Tibial artery (tissue), 4 donors: Measurements from ENCODE around the gene ADH4.
"Not testable (repeated sequence)": the region's sequence is repeated elsewhere in the genome, so short reads cannot be mapped to it uniquely, and the experiment has no call there.

Experiments
- DNase-seq, 2 donors: peaks; one replicate each; pipeline ENCODE4 v3.0.0-alpha.2; 2019
- H3K27ac ChIP-seq, 2 donors: fragments of 200-600 bp; sonication (generic) in 1 of 2; 1 replicate in 1 of 2; 2 replicates in 1 of 2; pipeline ENCODE4 v1.5.1; 2018 to 2019; ENCODE audit warnings: mild to moderate bottlenecking in 1 of 2
- H3K27me3 ChIP-seq, 2 donors: fragments of 200-600 bp; sonication (generic) in 1 of 2; one replicate each; pipeline versions ENCODE4 v1.5.1 to v1.6.0; 2016 to 2019
- H3K36me3 ChIP-seq, 3 donors: fragments of 200-600 bp; sonication (generic) in 2 of 3; one replicate each; pipeline ENCODE4 v1.5.1; 2016 to 2019; ENCODE audit warnings: mild to moderate bottlenecking in 2 of 3
- H3K4me1 ChIP-seq, 4 donors: fragments of 200-600 bp; sonication (generic) in 2 of 4; 1 replicate in 3 of 4; 2 replicates in 1 of 4; pipeline ENCODE4 v1.5.1; 2016 to 2019
- H3K4me3 ChIP-seq, 2 donors: fragments of 200-600 bp; sonication (generic) in 1 of 2; 1 replicate in 1 of 2; 2 replicates in 1 of 2; pipeline ENCODE4 v1.5.1; 2018 to 2019; ENCODE audit warnings: mild to moderate bottlenecking in 2 of 2
- H3K9me3 ChIP-seq, 3 donors: fragments of 200-600 bp; sonication (generic) in 1 of 3; one replicate each; pipeline ENCODE4 v1.5.1; 2016 to 2019
- CTCF ChIP-seq, 2 experiments: fragments of 200-600 bp in 1 of 2; fragments of 450-650 bp in 1 of 2; IDR thresholded peaks; one replicate each; pipeline ENCODE4 v1.5.1; 2017 to 2019; ENCODE audit warnings: antibody characterized with exemption in 2 of 2, mild to moderate bottlenecking in 1 of 2, moderate library complexity in 1 of 2
- intact Hi-C: fragments of 100-400 bp; cut with DNase I; formaldehyde crosslinking; loops from one replicate; pipeline ENCODE4 v1.15.0; 2023; ENCODE audit warnings: low total_unique reads

The ADH4 gene

GRCh38 chr4:99120501-99120900 lies 23.6 kb downstream of the ADH4 start:
- TF ChIP-seq CTCF (IDR thresholded peaks at IDR 0.05): no peak
- Histone ChIP-seq H3K9me3 (no peaks in the 10 kb centered on the region), H3K36me3 (no peaks in the 10 kb centered on the region), H3K4me3 (no peak overlapping the region), H3K27ac (no peak overlapping the region), H3K4me1 (peaks cover 0 to 14% (median 0%) of the 10 kb centered on the region in 4 donors), H3K27me3 (no peaks in the 10 kb centered on the region)
- intact Hi-C loops: no loop called here
- no peak for DNase-seq

GRCh38 chr4:99117876-99118693 lies 26.0 kb downstream of the ADH4 start:
- H3K4me3 ChIP-seq: no peak overlapping the region
- no peak for DNase-seq
- peak; percentile 16 to 35 for TF ChIP-seq CTCF (IDR thresholded peaks at IDR 0.05)
- intact Hi-C loops: loop anchor here (5.0 kb wide), 2 partner anchors 289 to 344 kb away; no protein-coding TSS in a partner anchor
- H3K9me3 ChIP-seq: no peaks in the 10 kb centered on the region
- H3K27me3 ChIP-seq: no peaks in the 10 kb centered on the region
- H3K36me3 ChIP-seq: no peaks in the 10 kb centered on the region
- H3K27ac ChIP-seq: peak overlapping the region in 1 of 2 donors; percentile 12
- H3K4me1 ChIP-seq: peaks cover 0 to 19% (median 0%) of the 10 kb centered on the region in 4 donors

GRCh38 chr4:99117122-99117841 lies 26.8 kb downstream of the ADH4 start:
- H3K27me3 ChIP-seq: not testable (repeated sequence)
- intact Hi-C loops: loop anchor here (5.0 kb wide), 2 partner anchors 290 to 345 kb away; no protein-coding TSS in a partner anchor

GRCh38 chr4:99109286-99109685 lies 34.8 kb downstream of the ADH4 start:
- H3K4me3 ChIP-seq, H3K4me1 ChIP-seq, H3K27ac ChIP-seq, intact Hi-C loops, H3K9me3 ChIP-seq, H3K36me3 ChIP-seq, DNase-seq, H3K27me3 ChIP-seq: not testable (repeated sequence)

More at GRCh38 chr4:99117122-99117841, 26.8 kb downstream of the ADH4 start:
- H3K36me3 ChIP-seq, DNase-seq, H3K4me3 ChIP-seq, H3K27ac ChIP-seq, H3K9me3 ChIP-seq: not testable (repeated sequence)
- H3K4me1 ChIP-seq: peaks cover 0 to 19% (median 0%) of the 10 kb centered on the region in 4 donors

- Histone ChIP-seq H3K27ac (no peak overlapping the region), H3K4me3 (no peak overlapping the region), H3K9me3 (no peaks in the 10 kb centered on the region), H3K27me3 (no peaks in the 10 kb centered on the region), H3K4me1 (no peaks in the 10 kb centered on the region), H3K36me3 (peaks cover 0 to 6% (median 0%) of the 10 kb centered on the region in 3 donors)
- intact Hi-C loops: no loop called here
- DNase-seq: no peak
- TF ChIP-seq CTCF (IDR thresholded peaks at IDR 0.05): no peak
Observed at GRCh38 chr4:99104153-99104552, 39.9 kb downstream of the ADH4 start.

GRCh38 chr4:99103166-99103565 lies 40.9 kb downstream of the ADH4 start:
- H3K27me3 ChIP-seq: no peaks in the 10 kb centered on the region
- intact Hi-C loops: no loop called here
- no peaks in the 10 kb centered on the region for H3K4me1 ChIP-seq
- H3K4me3 ChIP-seq: no peak overlapping the region
- no peak for TF ChIP-seq CTCF (IDR thresholded peaks at IDR 0.05)
- H3K27ac ChIP-seq: no peak overlapping the region
- DNase-seq: no peak
- peaks cover 0 to 6% (median 0%) of the 10 kb centered on the region in 3 donors for H3K36me3 ChIP-seq
- H3K9me3 ChIP-seq: no peaks in the 10 kb centered on the region
